Measurements from ENCODE around the gene RHOT2. TPM values are rescaled to one million over a fixed set of nuclear protein-coding genes. Genes with fewer than 3 reads are reported as not detected.
A peak's percentile ranks its signal among the peaks of the same experiment; 100 is the strongest.

The RHOT2 gene
- total RNA-seq = 10 to 100 TPM; 29.1 to 99.7 (median 71.7) TPM

GRCh38 chr16:667780-668518 is at the start of gene RHOT2:
RHOT2 (plus strand) TSS chr16:668132; CDS start chr16:668200, 68 bp downstream.
- H3K36me3 ChIP-seq = no peaks in the 10 kb centered on the region
- peak; percentile 89 to 93 for DNase-seq
- peak within 1 kb of the TSS; percentile 81 to 88 for H3K4me3 ChIP-seq
- intact Hi-C loops (cut with DNase I; ENCODE audit: low total_unique reads) = loop anchor here (10.0 kb wide), 1 partner anchor 93 kb away; no protein-coding TSS in a partner anchor
- peak; percentile 46 to 71 for TF ChIP-seq POLR2A (IDR thresholded peaks at IDR 0.05)
- peak; percentile 74 to 99 (median 96) for TF ChIP-seq CTCF (IDR thresholded peaks at IDR 0.05)
- no peaks in the 10 kb centered on the region for H3K9me3 ChIP-seq
- H3K27me3 ChIP-seq = no peaks in the 10 kb centered on the region
- H3K27ac ChIP-seq = peak within 1 kb of the TSS; percentile 85 to 89
- peaks cover 0 to 8% of the 10 kb centered on the region in 2 donors for H3K4me1 ChIP-seq

- H3K36me3 ChIP-seq = no peaks in the 10 kb centered on the region
- intact Hi-C loops (cut with DNase I; ENCODE audit: low total_unique reads) = no loop called here
- no peaks in the 10 kb centered on the region for H3K9me3 ChIP-seq
- no peak for DNase-seq
- no peak overlapping the region for H3K27ac ChIP-seq
- H3K27me3 ChIP-seq = no peaks in the 10 kb centered on the region
- TF ChIP-seq POLR2A (IDR thresholded peaks at IDR 0.05) = no peak
- TF ChIP-seq CTCF (IDR thresholded peaks at IDR 0.05) = no peak
- H3K4me3 ChIP-seq = no peak overlapping the region
- H3K4me1 ChIP-seq = no peaks in the 10 kb centered on the region
Measured at GRCh38 chr16:619476-620100, 48.3 kb upstream of the RHOT2 start.

- Histone ChIP-seq H3K27ac (peak overlapping the region in 1 of 2 donors; percentile 73), H3K27me3 (no peaks in the 10 kb centered on the region), H3K4me3 (no peak overlapping the region), H3K9me3 (no peaks in the 10 kb centered on the region), H3K36me3 (no peaks in the 10 kb centered on the region), H3K4me1 (no peaks in the 10 kb centered on the region)
- intact Hi-C loops (cut with DNase I; ENCODE audit: low total_unique reads) = no loop called here
- no peak for DNase-seq
- no peak for TF ChIP-seq CTCF (IDR thresholded peaks at IDR 0.05)
- no peak for TF ChIP-seq POLR2A (IDR thresholded peaks at IDR 0.05)
Measured at GRCh38 chr16:620700-621525, 47.0 kb upstream of the RHOT2 start.

GRCh38 chr16:621526-622105 is 46.3 kb upstream of the RHOT2 start:
- no peaks in the 10 kb centered on the region for H3K4me1 ChIP-seq
- TF ChIP-seq POLR2A (IDR thresholded peaks at IDR 0.05) = no peak
- no peak for TF ChIP-seq CTCF (IDR thresholded peaks at IDR 0.05)
- peak overlapping the region; percentile 59 to 73 for H3K27ac ChIP-seq
- peak; percentile 27 to 45 for DNase-seq
- H3K36me3 ChIP-seq = no peaks in the 10 kb centered on the region
- H3K9me3 ChIP-seq = no peaks in the 10 kb centered on the region
- H3K27me3 ChIP-seq = no peaks in the 10 kb centered on the region
- H3K4me3 ChIP-seq = no peak overlapping the region
- intact Hi-C loops (cut with DNase I; ENCODE audit: low total_unique reads) = no loop called here

Measured in uterus (tissue), 4 donors.